ENCODE results near the gene SLC35F3.

- TF ChIP-seq, protein P1, sequence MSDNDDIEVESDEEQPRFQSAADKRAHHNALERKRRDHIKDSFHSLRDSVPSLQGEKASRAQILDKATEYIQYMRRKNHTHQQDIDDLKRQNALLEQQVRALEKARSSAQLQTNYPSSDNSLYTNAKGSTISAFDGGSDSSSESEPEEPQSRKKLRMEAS (IDR thresholded peaks at IDR 0.05): no peak
- TF ChIP-seq REST (IDR thresholded peaks at IDR 0.05; ENCODE audit: low read depth) (no peak), TCF12 (IDR thresholded peaks at IDR 0.05; ENCODE audit: low read depth) (no peak), TEAD4 (IDR thresholded peaks at IDR 0.05) (no peak), EP300 (IDR thresholded peaks at IDR 0.05; ENCODE audit: borderline replicate concordance) (no peak), NFIC (IDR thresholded peaks at IDR 0.05) (no peak), RAD21 (IDR thresholded peaks at IDR 0.05; ENCODE audit: low read depth) (no peak), YY1 (IDR thresholded peaks at IDR 0.05; ENCODE audit: low read depth) (no peak), FOXM1 (IDR thresholded peaks at IDR 0.05; ENCODE audit: borderline replicate concordance, low read depth) (no peak), CREB1 (IDR thresholded peaks at IDR 0.05; ENCODE audit: low read depth) (no peak), CEBPB (IDR thresholded peaks at IDR 0.05) (no peak), TAF1 (IDR thresholded peaks at IDR 0.05; ENCODE audit: low read depth) (no peak)
These were observed 94.4 kb downstream of the SLC35F3 start for GRCh38 chr1:233998891-233999290.

All from Ishikawa (cell line).